ENCODE measurements around the gene ZNF883.

The ZNF883 gene

DNA sequence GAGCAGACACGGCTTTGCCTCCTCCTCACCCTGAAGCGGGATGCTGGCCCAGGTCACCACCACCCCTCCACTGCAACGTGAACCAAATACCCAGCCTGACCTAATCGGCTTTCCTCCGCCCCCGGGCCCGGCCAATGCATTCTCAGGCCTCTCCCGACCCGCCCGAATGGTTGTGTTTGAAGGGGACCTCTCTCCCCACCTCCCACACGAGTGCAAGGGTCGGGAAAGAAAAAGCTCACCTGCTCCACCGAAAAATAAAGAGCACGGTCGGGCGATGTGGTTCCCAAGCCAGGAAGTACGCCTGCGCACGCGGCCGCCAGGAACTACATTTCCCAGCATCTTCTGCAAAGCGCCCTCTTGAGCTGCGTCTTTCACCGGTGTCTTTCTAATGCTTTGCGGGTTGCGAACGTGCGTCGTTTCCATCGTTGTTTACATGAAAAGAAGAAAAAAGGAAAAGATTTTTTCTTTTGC lies at the start of gene ZNF883:
Gene ZNF883, minus strand, starts transcription at position 282 of the 471 bp plus-strand sequence.
- TF ChIP-seq GATA3 (IDR thresholded peaks at IDR 0.05; ENCODE audit: low read depth, low read length) = no peak

DNA sequence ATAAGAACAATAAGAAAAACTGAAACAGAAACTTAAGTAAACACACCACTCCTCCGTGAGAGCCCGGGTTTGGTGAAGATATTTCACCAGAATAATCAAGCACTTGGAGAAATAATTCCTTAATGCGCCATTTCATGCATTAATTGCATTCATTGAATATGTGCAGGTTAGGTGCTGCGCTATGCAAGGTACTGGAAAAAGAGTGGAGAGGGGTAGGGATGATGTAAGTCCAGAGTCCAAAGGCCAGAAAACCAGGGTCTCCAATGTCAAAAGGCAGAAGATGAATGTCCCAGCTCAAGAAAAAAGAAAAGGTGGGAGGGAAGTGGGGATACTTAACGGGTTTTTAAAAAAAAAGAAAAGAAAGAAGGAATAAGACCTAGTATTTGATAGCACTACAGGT lies 45.2 kb upstream of the ZNF883 start:
- TF ChIP-seq GATA3 (IDR thresholded peaks at IDR 0.05; ENCODE audit: low read depth, low read length) (no peak), GATA2 (IDR thresholded peaks at IDR 0.05; ENCODE audit: low read depth, low read length) (no peak)

DNA sequence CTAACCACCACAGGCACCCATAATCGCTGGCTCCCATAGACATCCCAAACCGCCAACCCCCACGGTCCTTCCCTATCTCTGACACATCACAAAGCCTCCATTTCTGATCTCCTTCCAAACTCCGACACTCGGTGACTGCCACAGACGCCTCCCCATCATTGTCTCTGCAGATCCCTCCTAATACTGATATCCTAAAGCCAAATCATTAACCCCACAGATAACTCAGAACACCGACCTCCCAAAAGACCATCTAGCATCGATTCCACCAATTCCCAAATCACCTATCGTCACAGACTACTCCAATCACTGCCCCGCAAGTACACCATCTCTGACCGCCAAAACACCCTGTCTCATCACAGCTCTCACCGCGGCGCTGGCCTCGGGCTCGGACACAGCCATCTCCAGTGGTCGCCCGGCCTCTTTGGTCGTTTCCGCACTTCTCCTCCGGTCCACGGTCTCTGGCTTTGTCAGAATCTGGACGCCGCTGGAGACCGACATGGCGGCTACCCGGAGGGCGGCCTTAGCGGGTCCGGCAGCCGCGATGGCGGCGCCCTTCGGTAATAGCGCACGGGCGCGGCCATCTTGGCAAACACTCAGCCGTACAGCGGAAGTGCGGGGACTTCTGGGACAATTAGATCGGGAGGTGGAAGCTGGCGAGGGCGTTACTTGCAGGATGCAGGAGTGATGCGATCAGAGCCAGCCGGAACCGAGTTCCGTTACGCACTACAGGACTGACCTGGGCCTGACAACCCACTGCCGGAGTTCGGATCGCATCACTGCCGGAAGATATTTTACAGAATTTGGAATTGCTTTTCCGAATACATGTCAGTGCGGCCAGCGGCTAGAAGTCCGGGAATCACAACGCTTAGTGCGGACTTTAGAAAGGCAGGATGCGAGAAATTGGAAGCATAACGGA lies 44.5 kb upstream of the ZNF883 start, which contains the start of gene ZFP37:
Gene ZFP37, minus strand, starts transcription at position 534 of the 916 bp plus-strand sequence. Its CDS starts 36 bp downstream, at position 498.
- peak; percentile 62 for TF ChIP-seq GATA2 (IDR thresholded peaks at IDR 0.05; ENCODE audit: low read depth, low read length)
- peak; percentile 18; the same call in 1 of the 2 replicates for TF ChIP-seq GATA3 (IDR thresholded peaks at IDR 0.05; ENCODE audit: low read depth, low read length)

DNA sequence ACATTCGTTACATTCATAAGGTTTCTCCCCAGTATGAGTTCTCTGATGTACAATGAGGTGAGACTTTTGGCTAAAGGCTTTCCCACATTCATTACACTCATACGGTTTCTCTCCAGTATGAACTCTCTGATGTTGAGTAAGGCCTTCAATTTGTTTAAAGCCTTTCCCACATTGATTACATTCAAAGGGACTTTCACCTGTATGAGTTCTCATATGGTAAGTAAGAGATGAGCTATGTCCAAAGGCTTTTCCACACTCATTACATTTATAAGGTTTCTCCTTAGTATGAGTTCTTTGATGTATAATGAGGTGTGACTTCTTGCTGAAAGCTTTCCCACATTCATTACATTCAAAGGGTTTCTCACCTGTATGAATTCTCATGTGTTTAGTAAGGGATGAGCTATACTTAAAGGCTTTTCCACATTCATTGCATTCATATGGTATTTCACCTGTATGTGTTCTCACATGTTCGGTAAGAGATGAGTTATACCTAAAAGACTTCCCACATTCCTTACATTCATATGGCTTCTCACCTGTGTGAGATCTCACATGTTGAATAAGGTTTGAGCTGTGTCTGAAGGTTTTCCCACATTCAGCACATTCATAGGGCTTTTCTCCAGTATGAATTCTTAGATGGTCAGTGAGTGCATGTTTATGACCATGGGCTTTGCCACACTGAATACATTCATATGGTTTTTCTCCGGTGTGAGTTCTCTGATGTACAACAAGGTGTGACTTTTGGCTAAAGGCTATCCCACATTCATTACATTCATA lies 31.1 kb upstream of the ZNF883 start:
- TF ChIP-seq GATA3 (IDR thresholded peaks at IDR 0.05; ENCODE audit: low read depth, low read length) (no peak), GATA2 (IDR thresholded peaks at IDR 0.05; ENCODE audit: low read depth, low read length) (no peak)

DNA sequence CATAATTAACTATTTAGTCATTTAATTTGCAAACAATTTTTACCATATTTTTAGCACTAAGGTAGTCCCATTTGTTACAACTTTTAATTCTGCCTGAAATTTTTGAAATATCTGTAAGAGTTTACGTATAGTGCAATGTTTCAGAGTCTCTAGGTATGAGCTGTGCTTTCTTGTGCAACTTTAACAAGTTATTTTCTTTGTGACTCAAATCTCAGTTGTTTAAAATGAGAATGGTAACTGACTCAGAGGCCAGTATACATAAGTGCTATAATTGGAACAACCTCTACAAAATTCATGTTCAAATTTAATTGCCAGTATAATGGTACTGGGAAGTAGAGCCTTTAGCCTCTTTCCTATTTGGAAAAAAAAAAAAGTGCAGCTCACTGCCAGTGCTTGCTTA lies 14.2 kb upstream of the ZNF883 start:
- TF ChIP-seq GATA3 (IDR thresholded peaks at IDR 0.05; ENCODE audit: low read depth, low read length) (no peak), GATA2 (IDR thresholded peaks at IDR 0.05; ENCODE audit: low read depth, low read length) (no peak)

DNA sequence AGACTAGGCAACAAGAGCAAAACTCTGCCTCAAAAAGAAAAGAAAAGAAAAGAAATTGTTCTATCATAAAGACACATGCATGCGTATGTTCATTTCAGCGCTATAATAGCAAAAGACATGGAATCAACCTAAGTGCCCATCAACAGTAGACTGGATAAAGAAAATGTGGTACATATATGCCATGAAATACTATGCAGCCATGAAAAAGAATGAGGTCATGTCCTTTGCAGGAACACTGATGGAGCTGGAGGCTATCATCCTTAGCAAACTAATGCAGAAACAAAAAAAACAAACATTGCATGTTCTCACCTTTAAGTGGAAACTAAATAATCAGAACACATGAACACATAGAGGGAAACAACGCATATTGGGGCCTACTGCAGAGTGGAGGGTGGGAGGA lies 6.3 kb upstream of the ZNF883 start:
- TF ChIP-seq GATA3 (IDR thresholded peaks at IDR 0.05; ENCODE audit: low read depth, low read length) (no peak), GATA2 (IDR thresholded peaks at IDR 0.05; ENCODE audit: low read depth, low read length) (no peak)

DNA sequence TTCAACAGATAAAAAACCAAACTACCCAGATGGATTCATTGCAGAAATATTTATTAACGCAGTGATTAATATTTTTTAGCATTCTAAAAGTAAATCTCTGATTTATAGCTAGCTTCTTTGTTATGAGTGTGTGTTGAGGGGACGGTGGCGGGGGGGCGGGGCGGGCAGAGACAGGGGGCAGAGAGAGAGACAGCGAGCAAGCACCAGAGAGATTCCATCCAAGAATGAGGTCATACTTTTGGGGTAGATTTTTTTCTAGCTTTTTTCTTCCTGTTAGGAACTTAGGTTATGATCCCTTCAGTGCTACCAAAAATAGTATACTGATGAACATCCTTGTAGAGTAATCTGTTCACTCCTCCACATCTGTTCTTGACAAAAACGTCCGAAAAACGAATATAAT lies 500 bp upstream of the ZNF883 start:
- TF ChIP-seq GATA2 (IDR thresholded peaks at IDR 0.05; ENCODE audit: low read depth, low read length) (no peak), GATA3 (IDR thresholded peaks at IDR 0.05; ENCODE audit: low read depth, low read length) (no peak)

DNA sequence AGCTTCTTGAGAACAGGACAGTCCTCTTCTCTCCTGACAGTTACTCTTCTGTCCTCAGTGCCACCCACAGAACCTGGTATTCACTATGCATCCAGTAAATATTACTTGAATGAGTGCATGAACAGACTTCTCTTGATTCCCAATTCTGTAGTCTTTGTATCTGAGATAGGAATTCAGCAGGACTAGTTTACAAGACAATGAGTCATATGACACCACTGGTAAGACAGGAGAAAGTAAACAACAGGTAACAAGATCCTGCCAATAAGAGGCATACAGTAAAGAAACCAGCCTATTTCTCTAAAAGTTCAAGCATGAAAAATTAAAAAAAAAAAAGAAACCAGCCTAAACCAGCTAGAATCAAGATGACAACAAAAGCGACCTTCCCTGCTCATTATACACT lies 6.2 kb downstream of the ZNF883 start:
- TF ChIP-seq GATA2 (IDR thresholded peaks at IDR 0.05; ENCODE audit: low read depth, low read length) = no peak

DNA sequence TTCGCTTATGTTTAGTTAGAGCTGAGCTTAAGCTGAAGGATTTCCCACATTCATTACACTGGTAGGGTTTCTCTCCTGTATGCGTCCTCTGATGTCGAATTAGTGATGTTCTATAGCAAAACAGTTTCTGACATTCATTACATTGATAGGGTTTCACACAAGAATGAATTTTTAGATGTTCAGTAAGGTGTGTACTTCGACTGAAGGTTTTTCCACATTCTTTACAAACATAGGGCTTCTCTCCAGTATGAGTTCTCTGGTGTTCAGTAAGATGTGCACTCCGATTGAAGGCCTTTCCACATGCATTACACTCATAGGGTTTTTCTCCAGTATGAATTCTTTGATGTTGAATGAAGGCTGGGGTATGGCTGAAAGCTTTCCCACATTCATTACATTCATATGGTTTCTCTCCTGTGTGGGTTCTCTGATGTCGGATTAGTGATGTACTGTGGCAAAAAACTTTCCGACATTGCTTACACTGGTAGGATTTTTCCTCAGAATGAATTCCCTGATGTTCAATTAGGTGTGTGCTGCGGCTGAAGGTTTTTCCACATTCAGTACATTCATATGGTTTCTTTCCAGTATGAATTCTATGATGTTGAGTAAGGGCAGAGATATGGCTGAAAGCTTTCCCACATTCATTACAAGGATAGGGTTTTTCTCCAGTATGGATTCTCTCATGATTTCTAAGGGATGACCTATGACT lies 14.6 kb downstream of the ZNF883 start:
- TF ChIP-seq GATA3 (IDR thresholded peaks at IDR 0.05; ENCODE audit: low read depth, low read length) = no peak
- TF ChIP-seq GATA2 (IDR thresholded peaks at IDR 0.05; ENCODE audit: low read depth, low read length) = no peak

DNA sequence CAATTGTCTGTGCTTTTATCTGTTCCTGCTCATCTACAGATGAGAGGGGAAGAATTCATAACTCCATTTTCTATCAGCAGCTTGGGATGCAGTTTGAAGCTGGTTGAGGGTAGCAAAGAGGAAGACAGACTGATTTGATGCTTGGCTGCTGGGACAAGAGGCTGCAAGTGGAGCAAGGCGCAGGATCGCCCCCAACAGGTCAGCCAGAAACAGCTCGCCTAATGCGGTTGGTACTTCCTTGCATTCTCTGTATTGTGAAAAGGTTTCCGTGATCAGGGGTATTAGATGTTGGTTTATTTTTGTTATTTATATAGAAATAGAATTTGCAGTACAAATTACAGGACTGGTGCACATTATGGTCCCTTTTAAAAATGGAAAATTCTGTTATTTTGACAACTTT lies 40.6 kb downstream of the ZNF883 start:
- TF ChIP-seq GATA2 (IDR thresholded peaks at IDR 0.05; ENCODE audit: low read depth, low read length) = no peak

DNA sequence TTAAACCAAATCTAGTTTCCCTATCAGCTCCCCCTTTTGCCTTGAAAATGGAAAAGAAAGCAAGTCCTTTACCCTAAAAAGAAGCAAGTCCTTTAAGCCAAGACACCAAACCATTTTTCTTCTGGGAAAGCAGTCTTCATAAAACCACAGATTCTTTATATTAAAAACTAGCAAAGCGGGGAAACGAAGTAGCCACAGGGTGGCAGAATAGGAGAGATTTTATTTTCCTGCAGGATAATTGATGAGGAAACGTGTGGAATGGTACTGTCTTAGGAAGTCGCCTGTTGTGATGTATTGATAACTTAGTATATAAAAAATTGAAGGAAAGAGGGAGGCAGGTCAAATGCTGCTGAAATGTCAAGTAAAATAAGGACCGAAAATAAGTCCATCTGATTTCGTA lies 41.1 kb downstream of the ZNF883 start:
- TF ChIP-seq GATA2 (IDR thresholded peaks at IDR 0.05; ENCODE audit: low read depth, low read length) = no peak
- TF ChIP-seq GATA3 (IDR thresholded peaks at IDR 0.05; ENCODE audit: low read depth, low read length) = no peak

DNA sequence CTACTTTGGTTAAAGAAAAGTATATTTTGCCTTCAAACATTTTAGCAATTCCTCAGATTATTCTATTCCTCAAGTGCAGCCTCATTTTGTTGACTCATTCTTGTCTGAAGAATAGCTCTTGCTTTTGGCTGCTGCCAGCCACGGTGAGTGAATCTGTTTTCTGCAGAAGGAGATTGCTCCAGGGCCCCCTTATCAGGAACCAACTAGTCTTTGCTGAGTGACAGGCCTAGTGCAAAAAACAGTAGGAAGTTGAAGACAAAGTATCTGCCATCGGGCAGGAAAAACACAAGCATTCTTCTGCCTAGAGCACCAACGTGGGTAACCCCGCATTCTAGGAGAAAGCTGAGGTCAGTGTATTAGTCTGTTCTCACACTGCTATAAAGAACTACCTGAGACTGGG lies 42.3 kb downstream of the ZNF883 start:
- TF ChIP-seq GATA2 (IDR thresholded peaks at IDR 0.05; ENCODE audit: low read depth, low read length) (no peak), GATA3 (IDR thresholded peaks at IDR 0.05; ENCODE audit: low read depth, low read length) (no peak)

DNA sequence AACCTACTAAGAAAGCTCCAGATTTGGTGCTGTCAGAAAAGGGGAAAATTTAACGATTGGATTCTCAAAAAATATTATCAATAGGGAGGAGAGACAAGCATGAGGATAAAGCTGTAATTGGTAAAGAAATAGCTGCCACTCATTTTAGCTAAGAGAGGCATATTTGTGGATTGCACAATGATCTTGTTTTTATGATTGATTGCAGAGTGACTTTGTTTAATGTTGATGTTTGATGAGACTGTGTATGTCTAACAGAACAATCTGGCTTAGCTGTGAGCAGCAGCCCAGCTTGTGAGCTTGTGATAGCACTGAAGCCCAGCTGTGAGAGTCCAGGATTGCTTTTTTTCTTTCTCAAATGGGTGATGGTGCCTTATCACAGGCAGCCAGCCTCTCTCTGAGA lies 56.4 kb downstream of the ZNF883 start:
- no peak for TF ChIP-seq GATA3 (IDR thresholded peaks at IDR 0.05; ENCODE audit: low read depth, low read length)
- TF ChIP-seq GATA2 (IDR thresholded peaks at IDR 0.05; ENCODE audit: low read depth, low read length) = no peak

DNA sequence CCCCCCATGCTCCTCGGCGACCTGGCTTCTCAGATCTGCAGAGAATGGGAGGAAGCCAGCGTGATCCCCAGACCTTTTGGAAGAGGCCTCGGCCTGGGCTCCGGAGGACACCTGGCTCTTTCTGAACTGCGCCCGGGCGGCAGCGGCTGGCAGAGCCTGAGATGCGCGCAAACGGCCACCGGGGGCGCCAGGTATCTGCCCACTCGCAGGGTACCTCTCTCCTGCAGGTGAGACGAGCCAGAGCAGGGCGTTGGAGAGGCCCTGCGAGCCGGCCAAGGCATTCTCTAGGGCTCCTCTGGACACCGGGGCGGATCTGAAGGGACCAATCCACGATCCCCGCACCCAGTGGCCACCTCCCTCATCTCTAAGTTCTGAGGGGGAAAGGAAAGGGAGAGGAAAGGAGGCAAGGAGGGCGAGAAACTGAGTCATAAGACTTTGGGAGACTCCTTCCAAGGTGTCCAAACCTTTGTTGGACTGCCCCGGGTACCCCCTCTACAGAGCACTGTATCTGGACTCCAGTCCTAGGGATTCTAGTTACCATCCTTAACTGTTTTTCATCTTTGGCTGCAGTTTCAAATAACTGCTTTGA lies 66.3 kb downstream of the ZNF883 start:
- TF ChIP-seq GATA3 (IDR thresholded peaks at IDR 0.05; ENCODE audit: low read depth, low read length) = no peak
- no peak for TF ChIP-seq GATA2 (IDR thresholded peaks at IDR 0.05; ENCODE audit: low read depth, low read length)

All from SH-SY5Y (cell line).